Erythroblast (primary cell): ENCODE data around the gene CFAP210.

Source experiments
- GATA1 ChIP-seq: IDR thresholded peaks from 2 replicates; pipeline ENCODE4 v1.6.1; 2011; ENCODE audit warnings: low read depth, mild to moderate bottlenecking, control low read depth, low read length, moderate library complexity
- POLR2A ChIP-seq: IDR thresholded peaks from 2 replicates; pipeline ENCODE4 v1.6.1; 2011; ENCODE audit warnings: mild to moderate bottlenecking, low read length

- TF ChIP-seq POLR2A, result no peak
- no peak for TF ChIP-seq GATA1
Observed at GRCh38 chr2:169637620-169638019, 56.6 kb downstream of the CFAP210 start.
